Breast epithelium (tissue), 3 donors: Measurements from ENCODE around the gene ASAH2.

Source experiments
- POLR2A ChIP-seq: fragments of 450-650 bp; IDR thresholded peaks from one replicate; pipeline ENCODE4 v1.6.1; 2016; ENCODE audit warnings: antibody characterized with exemption, mild to moderate bottlenecking, moderate library complexity
- TF ChIP-seq, protein P1 (sequence below), 3 donors: fragments of 450-650 bp; IDR thresholded peaks; one replicate each; pipeline ENCODE4 v1.5.1; 2016 to 2017; ENCODE audit warnings: antibody characterized with exemption in 3 of 3, mild to moderate bottlenecking in 3 of 3, moderate library complexity in 3 of 3

DNA sequence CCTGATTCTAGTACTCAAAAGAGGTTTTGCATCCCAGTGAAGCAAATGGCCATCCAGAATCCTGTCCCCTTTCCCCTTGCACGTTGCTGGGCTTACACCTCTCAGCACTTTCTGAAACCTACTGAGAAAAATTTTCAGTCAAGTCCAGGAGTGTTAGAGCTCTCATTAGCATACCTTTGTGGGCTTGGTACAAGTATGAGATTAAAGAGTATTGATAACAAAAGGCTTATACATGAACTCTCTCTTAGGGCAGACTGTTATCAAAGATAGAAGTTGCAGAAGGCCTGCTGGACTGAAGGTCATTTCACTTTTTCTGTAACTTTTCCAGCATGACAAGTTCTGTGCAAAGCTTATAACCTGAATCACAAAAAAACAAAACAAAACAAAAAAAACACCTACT is at the start of gene ASAH2:
- TF ChIP-seq POLR2A: no peak
- TF ChIP-seq, protein P1, sequence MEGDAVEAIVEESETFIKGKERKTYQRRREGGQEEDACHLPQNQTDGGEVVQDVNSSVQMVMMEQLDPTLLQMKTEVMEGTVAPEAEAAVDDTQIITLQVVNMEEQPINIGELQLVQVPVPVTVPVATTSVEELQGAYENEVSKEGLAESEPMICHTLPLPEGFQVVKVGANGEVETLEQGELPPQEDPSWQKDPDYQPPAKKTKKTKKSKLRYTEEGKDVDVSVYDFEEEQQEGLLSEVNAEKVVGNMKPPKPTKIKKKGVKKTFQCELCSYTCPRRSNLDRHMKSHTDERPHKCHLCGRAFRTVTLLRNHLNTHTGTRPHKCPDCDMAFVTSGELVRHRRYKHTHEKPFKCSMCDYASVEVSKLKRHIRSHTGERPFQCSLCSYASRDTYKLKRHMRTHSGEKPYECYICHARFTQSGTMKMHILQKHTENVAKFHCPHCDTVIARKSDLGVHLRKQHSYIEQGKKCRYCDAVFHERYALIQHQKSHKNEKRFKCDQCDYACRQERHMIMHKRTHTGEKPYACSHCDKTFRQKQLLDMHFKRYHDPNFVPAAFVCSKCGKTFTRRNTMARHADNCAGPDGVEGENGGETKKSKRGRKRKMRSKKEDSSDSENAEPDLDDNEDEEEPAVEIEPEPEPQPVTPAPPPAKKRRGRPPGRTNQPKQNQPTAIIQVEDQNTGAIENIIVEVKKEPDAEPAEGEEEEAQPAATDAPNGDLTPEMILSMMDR (IDR thresholded peaks at IDR 0.05): no peak
